ENCODE measurements around the gene CD163.
"Not testable (repeated sequence)": the region's sequence is repeated elsewhere in the genome, so short reads cannot be mapped to it uniquely, and the experiment has no call there.

The CD163 gene

DNA sequence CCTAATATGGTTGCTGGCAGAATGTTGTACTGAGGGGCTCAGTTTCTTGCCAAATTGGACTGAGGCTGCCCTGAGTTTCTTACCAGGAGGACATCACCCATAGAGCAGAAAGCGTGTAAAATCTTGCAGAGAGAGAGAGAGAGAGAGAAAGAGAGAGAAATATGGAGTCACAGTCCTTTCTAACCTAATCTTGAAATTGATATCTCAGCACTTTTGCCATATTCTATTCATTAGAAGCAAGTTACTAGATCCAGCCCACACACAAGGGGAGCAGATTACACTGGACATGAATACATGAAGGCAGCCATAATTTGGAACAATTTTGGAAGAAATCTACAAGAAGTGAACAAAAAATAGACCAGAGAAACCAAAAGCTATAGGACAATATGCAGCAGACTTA lies 55.5 kb downstream of the CD163 start:
- FAIRE-seq, result no peak

DNA sequence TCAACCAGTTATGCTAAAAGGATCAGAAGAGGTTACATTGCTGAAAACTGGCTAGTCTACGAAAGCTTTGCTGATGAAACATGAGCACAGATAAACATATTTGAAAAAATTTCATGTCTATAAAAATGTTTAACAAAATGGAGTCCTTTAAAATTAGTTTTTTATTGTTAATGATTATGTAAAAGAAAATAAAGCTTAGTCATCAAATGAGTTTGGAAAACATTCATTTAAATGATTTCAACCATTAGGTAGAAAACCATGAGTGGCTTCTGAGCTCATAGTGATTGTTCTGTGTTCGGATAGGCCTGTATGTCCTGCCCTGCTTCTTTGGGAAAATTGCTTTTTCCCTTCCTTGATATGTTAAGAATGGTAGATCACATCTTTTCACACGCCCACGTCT lies 59.0 kb downstream of the CD163 start:
- FAIRE-seq, result no peak

DNA sequence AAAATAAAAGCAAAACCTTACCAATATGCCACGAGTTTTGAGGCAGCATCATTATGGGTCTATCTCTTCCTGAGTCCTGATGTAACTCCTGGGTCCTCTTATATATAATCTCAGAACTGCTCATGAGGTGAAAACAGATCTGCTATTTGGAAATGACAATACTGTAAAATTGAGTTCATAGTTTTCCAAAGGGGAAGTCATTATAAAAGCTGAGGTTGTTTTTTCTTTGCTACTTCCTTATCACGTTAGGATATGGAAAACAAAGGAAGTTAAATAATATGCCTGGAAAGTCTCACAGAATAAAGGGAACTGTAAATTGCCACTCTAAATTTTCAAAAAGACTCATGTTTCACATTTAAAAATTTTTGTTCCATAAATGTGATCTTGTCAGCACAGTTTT lies 59.5 kb downstream of the CD163 start, which contains the start of gene CD163L1:
Gene CD163L1, minus strand, starts transcription at position 78 of the 400 bp plus-strand sequence. Its CDS starts 26 bp downstream, at position 52.
- FAIRE-seq, result no peak

DNA sequence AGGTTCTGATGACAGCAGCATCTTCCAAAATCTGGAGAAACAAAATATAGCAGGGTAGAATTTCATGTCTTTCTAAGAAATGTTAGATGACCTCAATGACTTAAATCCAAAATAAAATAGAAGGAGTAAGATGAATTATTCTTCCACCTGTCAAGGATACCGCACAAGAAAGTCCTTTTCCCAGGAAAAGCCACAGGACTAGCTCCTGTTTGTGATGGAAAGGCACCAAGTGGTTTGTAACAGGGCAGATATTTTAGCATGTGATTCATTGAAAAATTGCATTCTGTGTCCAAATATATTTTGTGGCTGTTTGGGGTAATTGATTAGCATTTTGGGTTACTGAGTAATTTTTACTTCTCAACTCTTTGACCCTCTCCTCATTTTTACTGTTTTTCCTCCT lies 62.4 kb downstream of the CD163 start:
- no peak for FAIRE-seq

DNA sequence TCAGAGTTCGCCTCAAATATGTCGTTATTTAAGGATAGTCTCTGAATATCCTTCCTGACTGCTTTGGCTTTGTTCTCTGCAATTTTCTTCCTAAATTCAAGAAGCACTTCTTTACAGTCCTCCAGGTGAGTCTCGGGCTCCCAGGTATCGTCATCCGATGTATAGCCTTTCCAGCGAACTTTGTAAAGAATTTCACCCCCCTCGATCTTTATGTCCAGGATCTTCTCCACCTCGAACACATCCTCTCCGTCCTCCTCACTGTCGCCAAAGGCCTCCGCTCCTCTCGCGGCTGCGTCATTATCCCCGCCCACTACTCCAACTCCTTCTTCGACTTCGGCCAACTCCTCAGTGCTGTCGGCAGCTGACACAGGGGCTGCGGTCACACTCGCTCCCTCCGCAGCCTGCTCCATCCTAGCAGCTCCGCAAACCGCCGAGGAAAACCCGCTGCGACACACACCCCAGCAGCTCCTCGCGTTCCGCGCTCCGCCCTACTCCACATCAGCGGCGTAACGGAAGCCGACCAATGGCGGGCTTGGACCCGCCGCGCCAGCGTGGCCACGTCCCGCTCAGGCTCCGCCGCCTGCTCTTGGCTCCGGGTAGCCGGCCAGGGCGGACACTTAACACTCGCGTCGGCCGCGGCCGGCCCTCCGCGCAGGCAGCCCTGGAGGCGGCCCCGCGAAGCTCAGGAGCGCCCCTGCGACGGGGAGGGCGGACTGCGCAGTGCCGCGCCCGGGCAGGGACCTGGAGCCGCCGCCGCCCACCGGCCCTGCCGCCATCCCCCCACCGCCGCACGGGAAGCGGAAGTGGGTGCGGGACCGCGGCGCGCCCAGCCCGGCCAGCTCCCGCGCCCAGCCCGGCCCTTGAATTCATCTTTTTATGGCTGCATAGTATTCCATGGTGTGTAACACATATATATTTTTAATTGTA lies 63.7 kb downstream of the CD163 start:
- FAIRE-seq, result no peak

DNA sequence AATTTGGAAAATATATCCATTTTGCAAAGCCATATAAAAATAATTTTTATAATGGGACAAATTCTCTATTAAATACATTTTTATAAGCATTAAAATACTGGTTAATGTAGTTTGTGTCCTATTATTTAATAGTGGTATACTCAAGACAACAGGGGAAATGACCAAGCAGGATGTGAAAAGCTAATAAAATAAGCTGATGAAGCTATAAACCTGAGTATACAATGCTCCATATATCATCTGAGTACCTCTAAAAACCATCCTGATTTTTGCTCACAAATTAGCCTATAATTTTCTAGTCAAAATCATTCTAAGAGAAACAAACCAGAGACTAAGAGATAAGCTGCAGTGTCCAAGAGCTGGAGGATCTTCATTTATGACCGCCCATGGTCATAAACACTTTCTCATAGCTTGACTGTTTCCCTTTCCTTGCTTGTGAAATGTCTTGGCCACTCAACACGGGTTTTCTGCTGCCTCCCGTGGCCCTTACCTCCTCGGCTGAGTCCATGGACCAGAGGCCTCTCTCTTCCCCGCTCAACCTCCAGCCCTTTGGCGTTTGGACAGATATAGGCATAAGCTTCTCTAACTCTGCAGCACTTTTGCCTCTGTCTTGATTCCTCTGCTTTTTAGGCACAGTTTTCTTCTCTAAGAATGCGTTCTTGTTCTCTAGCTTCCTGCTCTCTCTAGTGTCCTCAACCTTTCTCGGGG lies 65.1 kb downstream of the CD163 start:
- FAIRE-seq, result not testable (repeated sequence)

DNA sequence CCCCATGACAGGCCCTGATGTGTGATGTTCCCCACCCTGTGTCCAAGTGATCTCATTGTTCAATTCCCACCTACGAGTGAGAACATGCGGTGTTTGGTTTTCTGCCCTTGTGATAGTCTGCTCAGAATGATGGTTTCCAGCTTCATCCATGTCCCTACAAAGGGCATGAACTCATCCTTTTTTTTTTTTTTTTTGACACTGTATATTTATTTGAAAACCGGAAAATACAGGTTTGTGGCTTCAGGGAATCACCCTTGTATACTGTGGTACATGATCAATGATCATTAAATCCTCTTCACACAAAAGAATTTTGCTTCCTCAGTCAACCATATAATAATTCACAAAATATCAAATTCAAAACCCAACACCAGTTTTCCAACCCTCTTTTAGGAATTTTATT lies 66.1 kb downstream of the CD163 start:
- FAIRE-seq, result not testable (repeated sequence)

DNA sequence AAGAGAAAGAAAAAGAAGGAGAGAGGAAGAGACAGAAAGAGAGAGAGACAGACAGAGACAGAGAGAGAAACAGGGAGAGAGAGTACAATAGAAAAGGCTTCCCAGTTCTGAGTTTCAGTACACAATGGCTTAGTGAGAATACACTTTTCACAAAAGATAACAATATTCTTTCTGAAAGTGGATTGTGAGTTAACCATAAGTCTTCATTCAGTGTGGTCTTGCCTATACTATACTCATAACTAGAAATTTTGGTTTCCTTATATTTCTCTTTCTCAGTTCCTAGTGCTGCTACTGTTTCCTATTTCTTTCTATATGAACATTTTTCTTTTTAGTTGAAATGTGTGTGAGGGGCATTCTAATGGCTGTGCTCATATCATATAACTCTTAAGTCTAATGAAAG lies 68.9 kb downstream of the CD163 start:
- FAIRE-seq, result no peak

DNA sequence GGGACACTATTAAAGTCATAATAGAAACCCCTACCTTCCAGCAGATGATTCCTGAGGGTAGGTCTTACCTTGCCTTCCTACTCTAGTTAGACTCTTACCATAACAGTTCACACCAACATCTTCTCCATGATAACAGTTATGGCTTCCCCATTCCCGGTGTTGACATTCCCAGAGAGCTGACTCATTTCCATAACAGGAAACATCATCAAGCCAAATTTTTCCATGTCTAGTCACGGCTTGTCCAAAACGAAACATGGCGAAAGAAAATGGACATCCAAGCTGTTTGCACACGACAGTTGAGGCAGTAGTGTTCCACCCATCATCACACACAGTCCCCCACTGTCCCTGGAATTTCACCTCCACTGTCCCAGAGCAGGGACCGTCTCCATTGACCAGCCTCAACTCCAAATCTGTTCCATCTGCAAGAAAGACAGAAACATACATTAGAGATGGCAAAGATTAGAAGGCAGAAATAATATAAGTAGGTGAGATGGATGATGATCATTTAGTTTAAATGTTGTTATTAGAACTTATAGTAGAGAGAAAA lies 70.2 kb downstream of the CD163 start:
- no peak for FAIRE-seq

DNA sequence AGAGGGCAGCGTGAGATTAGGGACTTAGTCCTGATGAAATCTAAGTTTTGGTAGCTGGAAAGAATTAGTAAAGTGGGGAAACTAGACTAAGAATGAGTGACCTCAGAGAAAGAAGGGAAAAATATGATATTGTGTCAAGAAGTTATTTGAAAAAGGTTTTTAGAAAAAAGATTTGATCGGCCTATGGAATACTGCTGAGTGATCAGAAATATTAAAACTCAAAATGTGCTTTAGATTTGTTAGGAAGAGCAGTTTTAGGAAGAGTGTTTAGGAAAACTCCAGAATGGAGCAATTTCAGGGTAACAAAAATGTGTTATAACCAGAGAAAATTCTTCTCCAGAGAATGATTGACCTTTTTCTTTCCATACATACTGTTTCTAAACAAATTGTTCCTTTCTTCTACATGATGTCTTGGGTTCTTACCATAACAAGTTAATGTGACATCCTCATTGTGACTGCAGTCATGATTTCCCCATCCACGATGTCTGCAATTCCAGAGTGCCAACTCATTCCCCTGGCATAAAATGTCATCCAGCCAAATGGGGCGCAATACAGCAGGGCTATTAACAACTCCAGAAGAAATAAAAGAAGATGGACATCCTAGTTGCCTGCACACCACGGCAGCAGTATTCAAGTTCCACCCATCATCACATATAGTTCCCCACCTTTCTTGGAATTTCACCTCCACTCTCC lies 71.4 kb downstream of the CD163 start:
- no peak for FAIRE-seq
